Measurements from ENCODE around the gene ELP2.

The ELP2 gene

GRCh38 chr18:36094431-36094830 lies 35.3 kb upstream of the ELP2 start:
- H3K9me3 ChIP-seq (replicated peaks in 1 of 11), result no peaks in the 10 kb centered on the region
- H3K9ac ChIP-seq, result 0 out of 22 replicates have a peak overlapping the region, but pooled peaks of 1 of the 11 experiments have one; percentile 31
- no peak overlapping the region; a peak in 1 of 22 replicates for H3K4me2 ChIP-seq
- no peak overlapping the region for H3K27ac ChIP-seq
- no peak for TF ChIP-seq Cebpa-rat (IDR thresholded peaks at IDR 0.05)
- H3K4me3 ChIP-seq, result no peak overlapping the region
- no peaks in the 10 kb centered on the region for H3K27me3 ChIP-seq
- no peaks in the 10 kb centered on the region for H3K36me3 ChIP-seq
- H4K20me1 ChIP-seq, result no peaks in the 10 kb centered on the region
- H3K4me1 ChIP-seq, result peaks cover 7 to 20% (median 16%) of the 10 kb centered on the region in 10 experiments; a peak in 17 of 20 replicates

DNA sequence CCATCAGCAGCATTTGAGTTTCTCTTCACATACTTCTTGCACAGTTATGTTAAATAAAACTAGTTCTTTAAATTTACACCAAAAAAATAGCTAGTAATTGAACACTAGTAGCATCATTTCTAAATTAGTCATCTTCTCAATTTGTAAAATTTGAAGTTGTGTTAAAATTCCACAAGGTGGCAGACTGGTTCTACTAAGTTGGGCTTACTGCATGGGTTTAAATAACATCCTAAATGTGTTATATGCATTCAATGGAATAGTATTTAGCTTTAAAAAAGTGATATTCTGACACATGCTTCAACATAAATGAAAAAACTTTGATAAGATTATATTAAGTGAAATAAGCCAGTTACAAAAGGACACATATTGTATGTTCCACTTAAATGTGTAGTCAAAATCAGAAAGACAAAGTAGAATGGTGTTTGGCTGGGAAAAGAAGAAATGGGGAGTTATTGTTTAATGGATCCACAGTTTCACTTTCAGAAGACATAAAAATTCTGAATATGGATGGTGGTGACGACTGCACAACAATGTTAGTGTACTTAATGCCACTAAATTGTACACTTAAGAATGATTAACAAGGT lies 33.7 kb upstream of the ELP2 start:
- Histone ChIP-seq H3K36me3 (no peaks in the 10 kb centered on the region), H3K27ac (no peak overlapping the region), H3K9me3 (replicated peaks in 1 of 11) (peaks cover under 1 to 2% (median under 1%) of the 10 kb centered on the region in 11 experiments; a peak in 16 of 22 replicates), H3K4me1 (peaks cover 7 to 20% (median 16%) of the 10 kb centered on the region in 10 experiments; a peak in 17 of 20 replicates), H3K4me3 (no peak overlapping the region), H3K9ac (no peak overlapping the region), H3K4me2 (no peak overlapping the region), H4K20me1 (no peaks in the 10 kb centered on the region), H3K27me3 (no peaks in the 10 kb centered on the region)
- TF ChIP-seq Cebpa-rat (IDR thresholded peaks at IDR 0.05), result no peak

- no peaks in the 10 kb centered on the region for H3K27me3 ChIP-seq
- no peak overlapping the region for H3K9ac ChIP-seq
- H3K36me3 ChIP-seq, result 0 out of 22 replicates have a peak, but pooled peaks cover 0 to 4% (median 0%) of the 10 kb centered on the region in 11 experiments
- no peak overlapping the region for H3K27ac ChIP-seq
- H3K9me3 ChIP-seq (replicated peaks in 1 of 11), result peaks cover 10 to 12% (median 10%) of the 10 kb centered on the region in 11 experiments
- H3K4me3 ChIP-seq, result no peak overlapping the region
- TF ChIP-seq Cebpa-rat (IDR thresholded peaks at IDR 0.05), result no peak
- no peak overlapping the region for H3K4me2 ChIP-seq
- peaks cover 7 to 19% (median 16%) of the 10 kb centered on the region in 10 experiments; a peak in 17 of 20 replicates for H3K4me1 ChIP-seq
- no peaks in the 10 kb centered on the region for H4K20me1 ChIP-seq
These were observed 32.7 kb upstream of the ELP2 start for GRCh38 chr18:36096955-36097354.

DNA sequence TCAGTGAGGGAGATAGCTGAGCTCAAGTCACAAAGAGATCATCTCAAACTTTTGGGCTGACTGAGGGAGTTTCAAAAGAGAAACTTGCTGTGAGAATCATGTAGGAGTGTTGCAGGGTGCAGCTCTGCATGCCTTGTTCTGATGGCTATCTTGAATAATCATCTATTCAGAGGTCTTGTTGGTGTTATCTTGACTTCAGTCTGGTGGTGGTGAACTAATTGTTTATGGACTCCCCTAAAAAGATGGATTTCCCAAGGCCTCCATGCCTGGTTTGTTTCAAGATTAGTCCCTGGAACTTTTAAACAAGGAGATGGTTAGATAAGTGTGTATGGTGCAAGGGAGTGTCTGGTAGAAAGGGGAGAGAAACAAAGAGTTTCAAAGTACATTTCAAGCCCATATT lies 30.4 kb upstream of the ELP2 start:
- no peak overlapping the region for H3K4me2 ChIP-seq
- peaks cover 21 to 28% (median 23%) of the 10 kb centered on the region in 11 experiments for H3K9me3 ChIP-seq (replicated peaks in 1 of 11)
- no peaks in the 10 kb centered on the region for H3K27me3 ChIP-seq
- peaks cover 0 to 4% (median 0%) of the 10 kb centered on the region in 10 experiments; a peak in 1 of 20 replicates for H3K4me1 ChIP-seq
- H4K20me1 ChIP-seq, result no peaks in the 10 kb centered on the region
- H3K36me3 ChIP-seq, result 0 out of 22 replicates have a peak, but pooled peaks cover 0 to 7% (median 0%) of the 10 kb centered on the region in 11 experiments
- no peak overlapping the region for H3K27ac ChIP-seq
- no peak overlapping the region for H3K4me3 ChIP-seq
- no peak overlapping the region for H3K9ac ChIP-seq
- TF ChIP-seq Cebpa-rat (IDR thresholded peaks at IDR 0.05), result no peak

GRCh38 chr18:36101943-36102342 lies 27.8 kb upstream of the ELP2 start:
- no peak overlapping the region for H3K27ac ChIP-seq
- peaks cover 0 to 7% (median under 1%) of the 10 kb centered on the region in 11 experiments; a peak in 4 of 22 replicates for H3K36me3 ChIP-seq
- H4K20me1 ChIP-seq, result no peaks in the 10 kb centered on the region
- no peak overlapping the region for H3K9ac ChIP-seq
- no peak overlapping the region for H3K4me2 ChIP-seq
- peaks cover 21 to 28% (median 23%) of the 10 kb centered on the region in 11 experiments for H3K9me3 ChIP-seq (replicated peaks in 1 of 11)
- H3K27me3 ChIP-seq, result no peaks in the 10 kb centered on the region
- no peak for TF ChIP-seq Cebpa-rat (IDR thresholded peaks at IDR 0.05)
- no peaks in the 10 kb centered on the region for H3K4me1 ChIP-seq
- H3K4me3 ChIP-seq, result no peak overlapping the region

DNA sequence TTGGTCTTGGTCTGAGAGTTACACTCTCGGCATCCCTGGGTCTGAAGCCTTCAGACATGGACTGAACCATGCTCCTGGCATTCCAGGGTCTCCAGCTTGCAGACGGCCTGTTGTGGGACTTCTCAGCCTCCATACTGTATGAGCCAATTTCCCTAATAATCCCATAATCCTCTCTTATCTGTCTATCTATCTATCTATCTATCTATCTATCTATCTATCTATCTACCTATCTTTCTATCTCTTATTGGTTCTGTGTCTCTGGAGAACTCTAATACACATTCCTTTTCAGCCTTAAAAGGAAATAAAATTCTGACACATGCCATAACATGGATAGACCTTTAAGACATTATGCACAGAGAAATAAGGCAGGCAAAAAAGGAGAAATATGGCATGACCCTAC lies 24.9 kb upstream of the ELP2 start:
- H3K9me3 ChIP-seq (replicated peaks in 1 of 11), result peaks cover 21 to 28% (median 23%) of the 10 kb centered on the region in 11 experiments
- TF ChIP-seq Cebpa-rat (IDR thresholded peaks at IDR 0.05), result no peak
- H4K20me1 ChIP-seq, result no peaks in the 10 kb centered on the region
- no peak overlapping the region for H3K4me3 ChIP-seq
- H3K4me2 ChIP-seq, result no peak overlapping the region
- H3K36me3 ChIP-seq, result peaks cover 11 to 34% (median 26%) of the 10 kb centered on the region in 11 experiments; a peak in 19 of 22 replicates
- H3K9ac ChIP-seq, result no peak overlapping the region
- no peak overlapping the region for H3K27ac ChIP-seq
- H3K27me3 ChIP-seq, result no peaks in the 10 kb centered on the region
- no peaks in the 10 kb centered on the region; a peak in 2 of 20 replicates for H3K4me1 ChIP-seq

DNA sequence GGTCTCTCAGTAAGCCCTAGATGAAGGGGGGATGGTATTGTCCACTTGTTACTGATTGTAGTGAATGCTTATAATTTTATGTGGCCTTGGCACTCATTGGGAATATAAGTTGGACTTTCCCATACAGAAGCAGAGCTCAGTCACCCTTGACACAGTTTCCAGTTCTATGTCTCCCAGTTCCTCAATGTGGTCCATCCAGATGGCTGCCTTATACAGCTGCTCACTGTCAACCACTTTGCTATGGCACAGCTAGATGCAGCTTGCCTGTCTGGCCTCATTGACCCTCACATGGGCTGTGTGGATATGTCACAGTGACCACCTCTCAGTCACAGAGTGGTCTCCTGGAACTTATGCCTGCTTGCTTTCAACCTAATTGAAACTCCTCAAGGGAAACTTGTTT lies 22.2 kb upstream of the ELP2 start:
- no peak for TF ChIP-seq Cebpa-rat (IDR thresholded peaks at IDR 0.05)
- Histone ChIP-seq H3K4me2 (no peak overlapping the region), H3K4me1 (no peaks in the 10 kb centered on the region; a peak in 2 of 20 replicates), H3K9me3 (replicated peaks in 1 of 11) (peaks cover 6 to 12% (median 7%) of the 10 kb centered on the region in 11 experiments), H3K27me3 (no peaks in the 10 kb centered on the region), H3K27ac (no peak overlapping the region), H3K9ac (no peak overlapping the region), H3K4me3 (no peak overlapping the region), H3K36me3 (peaks cover 38 to 58% (median 52%) of the 10 kb centered on the region in 11 experiments), H4K20me1 (no peaks in the 10 kb centered on the region)

- peaks cover 0 to 5% (median 0%) of the 10 kb centered on the region in 11 experiments; a peak in 4 of 22 replicates for H3K9me3 ChIP-seq (replicated peaks in 1 of 11)
- H3K4me2 ChIP-seq, result no peak overlapping the region
- H3K27me3 ChIP-seq, result no peaks in the 10 kb centered on the region
- no peaks in the 10 kb centered on the region for H4K20me1 ChIP-seq
- TF ChIP-seq Cebpa-rat (IDR thresholded peaks at IDR 0.05), result no peak
- no peaks in the 10 kb centered on the region; a peak in 2 of 20 replicates for H3K4me1 ChIP-seq
- no peak overlapping the region for H3K9ac ChIP-seq
- no peak overlapping the region for H3K27ac ChIP-seq
- H3K4me3 ChIP-seq, result no peak overlapping the region
- peaks cover 46 to 65% (median 59%) of the 10 kb centered on the region in 11 experiments for H3K36me3 ChIP-seq
These were observed 21.5 kb upstream of the ELP2 start for GRCh38 chr18:36108196-36108595.

DNA sequence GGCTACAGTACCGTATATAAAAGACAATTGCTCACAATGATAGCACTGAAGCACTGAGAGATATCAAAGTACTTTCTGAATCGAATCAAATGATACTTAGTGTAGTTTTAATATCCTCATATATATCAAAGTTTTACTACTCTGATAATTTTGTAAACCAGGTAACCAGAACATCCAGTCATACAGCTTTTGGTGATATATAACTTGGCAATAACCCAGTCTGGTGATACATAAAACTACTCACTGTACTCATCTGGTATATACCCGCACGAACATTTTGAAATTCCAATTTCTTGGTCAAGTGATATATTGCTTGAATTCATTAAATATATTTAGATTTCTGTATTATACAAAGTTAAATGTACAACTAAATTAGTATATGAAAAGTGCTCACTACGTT lies 21.1 kb upstream of the ELP2 start:
- Histone ChIP-seq H3K4me1 (no peaks in the 10 kb centered on the region; a peak in 2 of 20 replicates), H3K4me2 (no peak overlapping the region), H3K36me3 (peaks cover 50 to 69% (median 63%) of the 10 kb centered on the region in 11 experiments), H3K9me3 (replicated peaks in 1 of 11) (peaks cover 0 to under 1% (median 0%) of the 10 kb centered on the region in 11 experiments; a peak in 1 of 22 replicates), H3K27me3 (no peaks in the 10 kb centered on the region), H3K9ac (no peak overlapping the region), H3K4me3 (no peak overlapping the region), H4K20me1 (no peaks in the 10 kb centered on the region), H3K27ac (no peak overlapping the region)
- no peak for TF ChIP-seq Cebpa-rat (IDR thresholded peaks at IDR 0.05)

Data from BLaER1 treated with 17β-estradiol and CSF1 and Interleukin-3, amounts not matched to agents 10 nM and 100 nM (cell line).